H9 (cell line): Measurements from ENCODE around the gene DLK1. TPM values are rescaled to one million over a fixed set of nuclear protein-coding genes. Genes with fewer than 3 reads are reported as not detected.

Experiments used
- DNase-seq: peaks from one replicate; pipeline ENCODE4 v3.0.0-alpha.2; 2017
- H2AFZ ChIP-seq: one replicate; pipeline ENCODE4 v1.6.1; 2013; ENCODE audit warnings: mild to moderate bottlenecking, low read length, control low read depth, moderate library complexity
- H2AK5ac ChIP-seq: 2 replicates; pipeline ENCODE4 v1.6.1; 2013; ENCODE audit warnings: low read length, control low read depth, mixed read lengths; ENCODE audit not compliant: insufficient read length
- H2BK120ac ChIP-seq: one replicate; pipeline ENCODE4 v1.6.1; 2013; ENCODE audit warnings: low read depth, mild to moderate bottlenecking, low read length, control low read depth, inconsistent platforms; ENCODE audit not compliant: poor library complexity, severe bottlenecking
- H2BK12ac ChIP-seq: 2 replicates; pipeline ENCODE4 v1.6.1; 2013; ENCODE audit warnings: low read length, control low read depth, mixed read lengths, low read depth; ENCODE audit not compliant: insufficient read length
- H2BK15ac ChIP-seq: 2 replicates; pipeline ENCODE4 v1.6.1; 2013; ENCODE audit warnings: low read depth, low read length, control low read depth
- H2BK20ac ChIP-seq: one replicate; pipeline ENCODE4 v1.6.1; 2013; ENCODE audit warnings: low read depth, mild to moderate bottlenecking, low read length, control low read depth, inconsistent platforms; ENCODE audit not compliant: poor library complexity, severe bottlenecking
- H2BK5ac ChIP-seq: 2 replicates; pipeline ENCODE4 v1.6.1; 2013; ENCODE audit warnings: low read length, control low read depth, mixed read lengths; ENCODE audit not compliant: insufficient read length
- H3K14ac ChIP-seq: 2 replicates; pipeline ENCODE4 v1.6.1; 2013; ENCODE audit warnings: low read length, control low read depth; ENCODE audit not compliant: insufficient read depth
- H3K18ac ChIP-seq: 2 replicates; pipeline ENCODE4 v1.6.1; 2013; ENCODE audit warnings: low read depth, mild to moderate bottlenecking, mixed read lengths, low read length, control low read depth; ENCODE audit not compliant: insufficient read length
- H3K23ac ChIP-seq: 2 replicates; pipeline ENCODE4 v1.6.1; 2013; ENCODE audit warnings: low read length, control low read depth, mixed read lengths, low read depth; ENCODE audit not compliant: insufficient read length
- H3K23me2 ChIP-seq: 2 replicates; pipeline ENCODE4 v1.6.1; 2013; ENCODE audit warnings: low read depth, mild to moderate bottlenecking, mixed read lengths, low read length, control low read depth; ENCODE audit not compliant: insufficient read length, poor library complexity, severe bottlenecking
- H3K27ac ChIP-seq: 2 replicates; pipeline ENCODE4 v1.5.1; 2013; ENCODE audit warnings: low read length, control low read depth, mixed read lengths, low read depth; ENCODE audit not compliant: insufficient read length
- H3K27me3 ChIP-seq: 2 replicates; pipeline ENCODE4 v1.6.1; 2013; ENCODE audit warnings: low read length, control low read depth, inconsistent platforms; ENCODE audit not compliant: insufficient read depth
- H3K4ac ChIP-seq: 2 replicates; pipeline ENCODE4 v1.6.1; 2013; ENCODE audit warnings: low read depth, mild to moderate bottlenecking, control low read depth, inconsistent platforms, low read length, moderate library complexity
- H3K4me1 ChIP-seq: 2 replicates; pipeline ENCODE4 v1.6.1; 2013; ENCODE audit warnings: low read length, control low read depth, inconsistent platforms; ENCODE audit not compliant: insufficient read depth
- H3K4me2 ChIP-seq: 2 replicates; pipeline ENCODE4 v1.6.1; 2013; ENCODE audit warnings: low read length, control low read depth, mixed read lengths; ENCODE audit not compliant: insufficient read length, insufficient read depth
- H3K56ac ChIP-seq: 2 replicates; pipeline ENCODE4 v1.6.1; 2013; ENCODE audit warnings: low read depth, mild to moderate bottlenecking, mixed read lengths, low read length, control low read depth; ENCODE audit not compliant: insufficient read length
- H3K79me1 ChIP-seq: 2 replicates; pipeline ENCODE4 v1.6.1; 2013; ENCODE audit warnings: low read depth, mild to moderate bottlenecking, moderate library complexity, low read length, control low read depth, inconsistent platforms; ENCODE audit not compliant: insufficient read depth, poor library complexity, severe bottlenecking
- H3K79me2 ChIP-seq: 2 replicates; pipeline ENCODE4 v1.6.1; 2013; ENCODE audit warnings: low read length, control low read depth, inconsistent platforms; ENCODE audit not compliant: insufficient read depth
- H3K9ac ChIP-seq: 2 replicates; pipeline ENCODE4 v1.6.1; 2013; ENCODE audit warnings: low read length, control low read depth, mixed read lengths; ENCODE audit not compliant: insufficient read length; ENCODE audit errors: extremely low read depth
- H3K9me3 ChIP-seq: one replicate; pipeline ENCODE4 v1.6.1; 2013; ENCODE audit warnings: low read depth, low read length, inconsistent platforms; ENCODE audit not compliant: control insufficient read depth
- H3T11ph ChIP-seq: one replicate; pipeline ENCODE4 v1.6.1; 2013; ENCODE audit warnings: mild to moderate bottlenecking, low read length, control low read depth, inconsistent platforms
- H4K20me1 ChIP-seq: one replicate; pipeline ENCODE4 v1.6.1; 2013; ENCODE audit not compliant: control insufficient read depth, insufficient read length, insufficient read depth
- H4K5ac ChIP-seq: 2 replicates; pipeline ENCODE4 v1.6.1; 2013; ENCODE audit warnings: low read depth, mild to moderate bottlenecking, mixed read lengths, low read length, control low read depth; ENCODE audit not compliant: insufficient read length
- H4K8ac ChIP-seq: replicated peaks from 2 replicates; pipeline ENCODE4 v1.6.1; 2013; ENCODE audit warnings: low read length, control low read depth, mixed read lengths, low read depth; ENCODE audit not compliant: insufficient read length
- H4K91ac ChIP-seq: 2 replicates; pipeline ENCODE4 v1.6.1; 2013; ENCODE audit warnings: low read depth, mild to moderate bottlenecking, moderate library complexity, mixed read lengths, low read length, control low read depth; ENCODE audit not compliant: insufficient read length
- H3K27ac Mint-ChIP-seq, 3 experiments: 2 replicates in 2 of 3; 3 replicates in 1 of 3; pipeline ENCODE4 v1.8.0; 2020 to 2021; ENCODE audit warnings: mixed read lengths in 3 of 3, mild to moderate bottlenecking in 1 of 3, moderate library complexity in 1 of 3
- H3K27me3 Mint-ChIP-seq: 2 replicates; pipeline ENCODE4 v1.8.0; 2021; ENCODE audit warnings: low read depth, mild to moderate bottlenecking, moderate library complexity, mixed read lengths
- H3K36me3 Mint-ChIP-seq, 3 experiments: 2 replicates in 2 of 3; 3 replicates in 1 of 3; pipeline ENCODE4 v1.8.0; 2020 to 2021; ENCODE audit warnings: low read depth in 3 of 3, mixed read lengths in 3 of 3; ENCODE audit not compliant: insufficient read depth in 1 of 3
- H3K4me1 Mint-ChIP-seq, 2 experiments: 2 replicates each; pipeline ENCODE4 v1.8.0; 2020; ENCODE audit warnings: mixed read lengths in 2 of 2
- H3K4me3 Mint-ChIP-seq, 2 experiments: 2 replicates in 1 of 2; 3 replicates in 1 of 2; pipeline ENCODE4 v1.8.0; 2020 to 2021; ENCODE audit warnings: mild to moderate bottlenecking in 2 of 2, mixed read lengths in 2 of 2, moderate library complexity in 1 of 2
- H3K9me3 Mint-ChIP-seq, 2 experiments: 2 replicates in 1 of 2; 3 replicates in 1 of 2; pipeline ENCODE4 v1.8.0; 2020; ENCODE audit warnings: mild to moderate bottlenecking in 2 of 2, mixed read lengths in 2 of 2, moderate library complexity in 1 of 2
- CTCF ChIP-seq: fragments of 200-600 bp; sonication (generic); conservative IDR thresholded peaks from 3 replicates; pipeline ENCODE4 v1.8.0; 2021; ENCODE audit warnings: antibody characterized with exemption, mild to moderate bottlenecking
- WGBS: extraction: QIAGEN DNeasy Blood & Tissue Kit; methylation state at CpG from one replicate; pipeline ENCODE4 v1.1.7; 2013; ENCODE audit warnings: missing lambda C conversion rate, low lambda C conversion rate, mixed read lengths; ENCODE audit not compliant: insufficient read length; ENCODE audit errors: extremely low coverage; 5-methylcytosine and 5-hydroxymethylcytosine counted together
- total RNA-seq: library from RNA; stranded (reverse); gene quantifications from 2 replicates; pipeline ENCODE4 v1.2.1, GENCODE V29; 2021

Gene DLK1
- total RNA-seq, 1 experiment from 2014 or later, result 2.8 TPM

DNA sequence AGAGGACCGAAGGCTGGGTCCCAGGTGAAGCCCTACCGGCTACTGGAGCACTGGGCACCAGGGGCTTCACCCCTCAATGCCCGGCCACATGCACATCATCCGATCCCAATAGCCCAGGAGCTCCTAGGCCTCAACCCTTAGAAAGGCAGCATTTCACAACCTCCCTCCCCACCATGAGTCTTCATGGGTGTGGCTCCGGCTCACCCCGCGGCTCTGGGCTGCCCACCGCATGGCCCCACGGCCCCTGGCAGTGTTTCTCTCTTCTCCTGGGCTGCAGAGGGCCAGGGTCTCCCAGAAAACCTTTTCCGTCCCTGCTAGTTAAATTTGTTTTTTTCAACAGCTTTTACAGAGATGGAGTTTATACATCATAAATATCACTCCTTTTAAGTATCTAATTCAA is 28.6 kb upstream of the DLK1 start:
- Histone ChIP-seq H2AK5ac (no peak overlapping the region), H3K79me1 (no peaks in the 10 kb centered on the region), H2BK15ac (no peak overlapping the region), H3K56ac (no peak overlapping the region), H2AFZ (no peak overlapping the region), H3K14ac (no peak overlapping the region), H3K9ac (no peak overlapping the region), H2BK20ac (no peak overlapping the region), H4K91ac (no peak overlapping the region), H3K79me2 (no peaks in the 10 kb centered on the region), H4K20me1 (no peaks in the 10 kb centered on the region), H3K27ac (no peak overlapping the region), H3K4ac (no peak overlapping the region), H3T11ph (no peak overlapping the region), H2BK5ac (no peak overlapping the region), H3K27me3 (no peaks in the 10 kb centered on the region), H3K23ac (no peak overlapping the region), H4K5ac (no peak overlapping the region), H3K9me3 (no peaks in the 10 kb centered on the region), H4K8ac (no peak overlapping the region), H3K18ac (no peak overlapping the region), H3K23me2 (no peaks in the 10 kb centered on the region), H3K4me2 (no peak overlapping the region), H2BK12ac (no peak overlapping the region), H3K4me1 (no peaks in the 10 kb centered on the region), H2BK120ac (no peak overlapping the region)
- no peak for TF ChIP-seq CTCF
- H3K27me3 Mint-ChIP-seq, result peaks cover 10% of the 10 kb centered on the region
- peaks cover 7 to 17% of the 10 kb centered on the region in 2 experiments for H3K4me1 Mint-ChIP-seq
- H3K36me3 Mint-ChIP-seq, result no peaks in the 10 kb centered on the region; a peak in 1 of 7 replicates
- WGBS, result no CpG with 5 or more reads among the region's 10 CpGs
- H3K9me3 Mint-ChIP-seq, result peaks cover 0 to 3% of the 10 kb centered on the region in 2 experiments; a peak in 2 of 5 replicates
- H3K4me3 Mint-ChIP-seq, result no peak overlapping the region
- H3K27ac Mint-ChIP-seq, result no peak overlapping the region
- no peak for DNase-seq
